Posterior cingulate gyrus (tissue), 11 donors: ENCODE data around the gene MOB2.
A peak's percentile ranks its signal among the peaks of the same experiment; 100 is the strongest.

Source experiments
- DNase-seq, 10 donors: peaks; one replicate each; pipeline versions ENCODE4 v3.0.0 to v3.0.0-alpha.2; 2020 to 2021; ENCODE audit warnings: mixed read lengths in 3 of 10
- intact Hi-C: fragments of 100-400 bp; cut with DNase I; formaldehyde crosslinking; loops from one replicate; pipeline ENCODE4 v1.15.1; 2023

MOB2 gene

GRCh38 chr11:1479006-1479677, 7.4 kb downstream of the MOB2 start:
- peak in 5 of 10 donors; percentile 4 to 80 (median 61) for DNase-seq
- intact Hi-C loops = no loop called here

- peak in 4 of 10 donors; percentile 5 to 35 (median 28) for DNase-seq
- intact Hi-C loops = no loop called here
These were observed 8.0 kb downstream of the MOB2 start for GRCh38 chr11:1478544-1478943.

GRCh38 chr11:1478011-1478410, 8.6 kb downstream of the MOB2 start:
- DNase-seq = peak in 5 of 10 donors; percentile 4 to 74 (median 43)
- intact Hi-C loops = no loop called here

GRCh38 chr11:1476940-1477736, 9.4 kb downstream of the MOB2 start:
- DNase-seq = peak in 4 of 10 donors; percentile 9 to 71 (median 30)
- intact Hi-C loops = no loop called here

- intact Hi-C loops = no loop called here
- peak in 4 of 10 donors; percentile 9 to 66 (median 29) for DNase-seq
These were observed 10.7 kb downstream of the MOB2 start for GRCh38 chr11:1475841-1476240.

- DNase-seq = peak in 4 of 10 donors; percentile 9 to 76 (median 62)
- intact Hi-C loops = no loop called here
These were observed 12.8 kb downstream of the MOB2 start for GRCh38 chr11:1473786-1474185.

GRCh38 chr11:1473011-1473628, 13.5 kb downstream of the MOB2 start:
- peak in 4 of 10 donors; percentile 2 to 82 (median 30) for DNase-seq
- intact Hi-C loops = no loop called here

- peak in 5 of 10 donors; percentile 4 to 75 (median 56) for DNase-seq
- intact Hi-C loops = no loop called here
These were observed 14.2 kb downstream of the MOB2 start for GRCh38 chr11:1472180-1473005.

- DNase-seq = peak in 4 of 10 donors; percentile 23 to 66 (median 50)
- intact Hi-C loops = no loop called here
These were observed 14.8 kb downstream of the MOB2 start for GRCh38 chr11:1471736-1472135.

GRCh38 chr11:1470681-1471611, 15.6 kb downstream of the MOB2 start:
- peak in 5 of 10 donors; percentile 8 to 76 (median 64) for DNase-seq

GRCh38 chr11:1469911-1470680, 16.5 kb downstream of the MOB2 start:
- intact Hi-C loops = loop anchor here (5.0 kb wide), 1 partner anchor 32 kb away; no protein-coding TSS in a partner anchor
- peak in 3 of 10 donors; percentile 3 to 79 (median 72) for DNase-seq

More at GRCh38 chr11:1470681-1471611, 15.6 kb downstream of the MOB2 start:
- intact Hi-C loops = no loop called here

- DNase-seq = peak in 2 of 10 donors; percentile 60 to 73
- intact Hi-C loops = loop anchor here (5.0 kb wide), 1 partner anchor 33 kb away; no protein-coding TSS in a partner anchor
These were observed 17.2 kb downstream of the MOB2 start for GRCh38 chr11:1469287-1469910.

GRCh38 chr11:1468473-1469066, 18.0 kb downstream of the MOB2 start:
- intact Hi-C loops = loop anchor here (5.0 kb wide), 1 partner anchor 34 kb away; no protein-coding TSS in a partner anchor
- no peak for DNase-seq

- intact Hi-C loops = loop anchor here (5.0 kb wide), 1 partner anchor 34 kb away; no protein-coding TSS in a partner anchor
- DNase-seq = no peak
These were observed 18.6 kb downstream of the MOB2 start for GRCh38 chr11:1468002-1468401.

- peak in 3 of 10 donors; percentile 39 to 95 (median 53) for DNase-seq
- intact Hi-C loops = loop anchor here (5.0 kb wide), 1 partner anchor 35 kb away; no protein-coding TSS in a partner anchor
These were observed 19.3 kb downstream of the MOB2 start for GRCh38 chr11:1467270-1467669.

- intact Hi-C loops = loop anchor here (5.0 kb wide), 1 partner anchor 36 kb away; no protein-coding TSS in a partner anchor
- DNase-seq = no peak
These were observed 19.8 kb downstream of the MOB2 start for GRCh38 chr11:1466784-1467183.

GRCh38 chr11:1463056-1463455, 23.5 kb downstream of the MOB2 start:
- intact Hi-C loops = no loop called here

More at GRCh38 chr11:1463056-1463455, 23.5 kb downstream of the MOB2 start:
- no peak for DNase-seq
